ENCODE measurements around the gene ZNF695. TPM values are rescaled to one million over a fixed set of nuclear protein-coding genes. Genes with fewer than 3 reads are reported as not detected.

Gene ZNF695
- total RNA-seq, 3 donors from 2014 or later (not counting 1 experiment from before 2014, with no cell fraction given), result 0.10 to 0.57 TPM; not detected in 1

GRCh38 chr1:247047702-247048101 lies 39.8 kb upstream of the ZNF695 start:
- Mint-ChIP-seq H3K36me3 (peaks cover 59% of the 10 kb centered on the region), H3K27me3 (ENCODE audit: low read depth in 2 of 2) (no peaks in the 10 kb centered on the region), H3K27ac (no peak overlapping the region), H3K9me3 (peaks cover 15 to 37% of the 10 kb centered on the region in 2 donors), H3K4me3 (no peak overlapping the region), H3K4me1 (peaks cover 0 to 5% of the 10 kb centered on the region in 2 donors)
- H3K27me3 ChIP-seq (ENCODE audit: control insufficient read depth, insufficient read depth, low read length), result no peaks in the 10 kb centered on the region
- ATAC-seq (no peak), DNase-seq (no peak)
- no peaks in the 10 kb centered on the region for H3K4me1 ChIP-seq (ENCODE audit: control insufficient read depth, insufficient read depth, low read length)
- H3K9me3 ChIP-seq (ENCODE audit: control insufficient read depth, insufficient read depth, low read length), result peaks cover 48% of the 10 kb centered on the region
- intact Hi-C loops (cut with micrococcal nuclease), result loop anchor here (10.0 kb wide), 1 partner anchor 117 kb away; no protein-coding TSS in a partner anchor
- 95% methylated on average over 2 of the region's 2 CpGs for WGBS (ENCODE audit: insufficient coverage)
- no peak overlapping the region for H3K27ac ChIP-seq (ENCODE audit: low read length)
- H3K4me3 ChIP-seq (ENCODE audit: low read length), result no peak overlapping the region
- no peaks in the 10 kb centered on the region for H3K36me3 ChIP-seq (ENCODE audit: control insufficient read depth, insufficient read depth, low read length)
- TF ChIP-seq, protein P1, sequence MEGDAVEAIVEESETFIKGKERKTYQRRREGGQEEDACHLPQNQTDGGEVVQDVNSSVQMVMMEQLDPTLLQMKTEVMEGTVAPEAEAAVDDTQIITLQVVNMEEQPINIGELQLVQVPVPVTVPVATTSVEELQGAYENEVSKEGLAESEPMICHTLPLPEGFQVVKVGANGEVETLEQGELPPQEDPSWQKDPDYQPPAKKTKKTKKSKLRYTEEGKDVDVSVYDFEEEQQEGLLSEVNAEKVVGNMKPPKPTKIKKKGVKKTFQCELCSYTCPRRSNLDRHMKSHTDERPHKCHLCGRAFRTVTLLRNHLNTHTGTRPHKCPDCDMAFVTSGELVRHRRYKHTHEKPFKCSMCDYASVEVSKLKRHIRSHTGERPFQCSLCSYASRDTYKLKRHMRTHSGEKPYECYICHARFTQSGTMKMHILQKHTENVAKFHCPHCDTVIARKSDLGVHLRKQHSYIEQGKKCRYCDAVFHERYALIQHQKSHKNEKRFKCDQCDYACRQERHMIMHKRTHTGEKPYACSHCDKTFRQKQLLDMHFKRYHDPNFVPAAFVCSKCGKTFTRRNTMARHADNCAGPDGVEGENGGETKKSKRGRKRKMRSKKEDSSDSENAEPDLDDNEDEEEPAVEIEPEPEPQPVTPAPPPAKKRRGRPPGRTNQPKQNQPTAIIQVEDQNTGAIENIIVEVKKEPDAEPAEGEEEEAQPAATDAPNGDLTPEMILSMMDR (IDR thresholded peaks at IDR 0.05), result no peak

DNA sequence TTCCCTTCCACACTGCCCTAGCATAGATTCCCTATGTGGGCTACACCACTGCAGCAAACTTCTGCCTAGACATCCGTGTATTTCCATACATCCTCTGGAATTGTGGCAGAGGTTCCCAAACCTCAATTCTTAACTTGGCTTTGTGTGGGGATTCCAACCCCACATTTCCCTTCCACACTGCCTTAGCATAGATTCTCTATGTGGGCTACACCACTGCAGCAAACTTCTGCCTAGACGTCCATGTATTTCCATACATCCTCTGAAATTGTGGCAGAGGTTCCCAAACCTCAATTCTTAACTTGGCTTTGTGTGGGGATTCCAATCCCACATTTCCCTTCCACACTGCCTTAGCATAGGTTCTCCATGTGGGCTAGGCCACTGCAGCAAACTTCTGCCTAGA lies 39.4 kb upstream of the ZNF695 start:
- no peak for DNase-seq
- H3K27me3 ChIP-seq (ENCODE audit: control insufficient read depth, insufficient read depth, low read length), result no peaks in the 10 kb centered on the region
- H3K27ac ChIP-seq (ENCODE audit: low read length), result no peak overlapping the region
- Mint-ChIP-seq H3K27ac (no peak overlapping the region), H3K4me3 (no peak overlapping the region), H3K27me3 (ENCODE audit: low read depth in 2 of 2) (no peaks in the 10 kb centered on the region), H3K9me3 (peaks cover 15 to 39% of the 10 kb centered on the region in 2 donors), H3K36me3 (peaks cover 62% of the 10 kb centered on the region), H3K4me1 (peaks cover 0 to 5% of the 10 kb centered on the region in 2 donors)
- no peaks in the 10 kb centered on the region for H3K36me3 ChIP-seq (ENCODE audit: control insufficient read depth, insufficient read depth, low read length)
- intact Hi-C loops (cut with micrococcal nuclease), result loop anchor here (10.0 kb wide), 1 partner anchor 118 kb away; no protein-coding TSS in a partner anchor
- no peak overlapping the region for H3K4me3 ChIP-seq (ENCODE audit: low read length)
- 71% methylated on average over 1 of the region's 2 CpGs for WGBS (ENCODE audit: insufficient coverage)
- no peaks in the 10 kb centered on the region for H3K4me1 ChIP-seq (ENCODE audit: control insufficient read depth, insufficient read depth, low read length)
- TF ChIP-seq, protein P1 (IDR thresholded peaks at IDR 0.05), result no peak
- peaks cover 43% of the 10 kb centered on the region for H3K9me3 ChIP-seq (ENCODE audit: control insufficient read depth, insufficient read depth, low read length)
- ATAC-seq, result no peak

- DNase-seq (no peak), ATAC-seq (no peak)
- H3K27me3 ChIP-seq (ENCODE audit: control insufficient read depth, insufficient read depth, low read length), result no peaks in the 10 kb centered on the region
- Mint-ChIP-seq H3K27ac (no peak overlapping the region), H3K27me3 (ENCODE audit: low read depth in 2 of 2) (no peaks in the 10 kb centered on the region), H3K9me3 (peaks cover 10 to 26% of the 10 kb centered on the region in 2 donors), H3K4me1 (peaks cover 0 to 3% of the 10 kb centered on the region in 2 donors), H3K4me3 (no peak overlapping the region), H3K36me3 (peaks cover 44% of the 10 kb centered on the region)
- H3K36me3 ChIP-seq (ENCODE audit: control insufficient read depth, insufficient read depth, low read length), result no peaks in the 10 kb centered on the region
- TF ChIP-seq, protein P1 (IDR thresholded peaks at IDR 0.05), result no peak
- no peak overlapping the region for H3K4me3 ChIP-seq (ENCODE audit: low read length)
- no peak overlapping the region for H3K27ac ChIP-seq (ENCODE audit: low read length)
- 99% methylated on average over 5 of the region's 5 CpGs for WGBS (ENCODE audit: insufficient coverage)
- intact Hi-C loops (cut with micrococcal nuclease), result loop anchor here (10.0 kb wide), 1 partner anchor 121 kb away; no protein-coding TSS in a partner anchor
- H3K4me1 ChIP-seq (ENCODE audit: control insufficient read depth, insufficient read depth, low read length), result no peaks in the 10 kb centered on the region
- H3K9me3 ChIP-seq (ENCODE audit: control insufficient read depth, insufficient read depth, low read length), result peaks cover 49% of the 10 kb centered on the region
Measured at GRCh38 chr1:247043406-247043805, 35.5 kb upstream of the ZNF695 start.

Measured in natural killer cell (primary cell).